ENCODE results near the gene ETV3.
"Not testable (repeated sequence)": the region's sequence is repeated elsewhere in the genome, so short reads cannot be mapped to it uniquely, and the experiment has no call there.

ETV3 gene

GRCh38 chr1:157111396-157112165, 26.6 kb downstream of the ETV3 start:
- no peak for DNase-seq

- no peak for DNase-seq
These were observed 27.5 kb downstream of the ETV3 start for GRCh38 chr1:157110686-157111085.

- DNase-seq: no peak
These were observed 28.2 kb downstream of the ETV3 start for GRCh38 chr1:157110003-157110402.

- no peak for DNase-seq
These were observed 29.7 kb downstream of the ETV3 start for GRCh38 chr1:157108448-157108847.

- DNase-seq: no peak
These were observed 30.5 kb downstream of the ETV3 start for GRCh38 chr1:157107702-157108101.

- DNase-seq: no peak
These were observed 31.4 kb downstream of the ETV3 start for GRCh38 chr1:157106813-157107189.

- DNase-seq: no peak
These were observed 32.0 kb downstream of the ETV3 start for GRCh38 chr1:157105988-157106812.

- DNase-seq: no peak
These were observed 32.8 kb downstream of the ETV3 start for GRCh38 chr1:157105298-157105987.

GRCh38 chr1:157104598-157105293, 33.4 kb downstream of the ETV3 start:
- no peak for DNase-seq

- no peak for DNase-seq
These were observed 34.9 kb downstream of the ETV3 start for GRCh38 chr1:157103268-157103667.

- DNase-seq: no peak
These were observed 37.0 kb downstream of the ETV3 start for GRCh38 chr1:157101149-157101548.

GRCh38 chr1:157099633-157100009, 38.6 kb downstream of the ETV3 start, which contains the start of gene ETV3L:
Gene ETV3L (minus strand): TSS chr1:157099808. CDS start chr1:157099523, 285 bp downstream.
- DNase-seq: no peak

GRCh38 chr1:157098987-157099632, 39.1 kb downstream of the ETV3 start:
- DNase-seq: not testable (repeated sequence)

GRCh38 chr1:157098519-157098918, 39.7 kb downstream of the ETV3 start:
- no peak for DNase-seq

GRCh38 chr1:157097692-157098091, 40.5 kb downstream of the ETV3 start:
- no peak for DNase-seq

- no peak for DNase-seq
These were observed 41.3 kb downstream of the ETV3 start for GRCh38 chr1:157096881-157097280.

- DNase-seq: no peak
These were observed 42.6 kb downstream of the ETV3 start for GRCh38 chr1:157095551-157095950.

- DNase-seq: no peak
These were observed 43.1 kb downstream of the ETV3 start for GRCh38 chr1:157095091-157095490.

- DNase-seq: no peak
These were observed 45.4 kb downstream of the ETV3 start for GRCh38 chr1:157092831-157093230.

- no peak for DNase-seq
These were observed 46.4 kb downstream of the ETV3 start for GRCh38 chr1:157091668-157092273.

GRCh38 chr1:157091186-157091585, 47.0 kb downstream of the ETV3 start:
- no peak for DNase-seq

GRCh38 chr1:157090771-157091170, 47.4 kb downstream of the ETV3 start:
- DNase-seq: no peak
